ENCODE data around the gene CCDC8.
"Not testable (repeated sequence)": the region's sequence is repeated elsewhere in the genome, so short reads cannot be mapped to it uniquely, and the experiment has no call there.

The CCDC8 gene

GRCh38 chr19:46378268-46378667 lies 35.1 kb downstream of the CCDC8 start:
- DNase-seq = no peak

- no peak for DNase-seq
These were observed 36.9 kb downstream of the CCDC8 start for GRCh38 chr19:46376241-46377153.

GRCh38 chr19:46375476-46376067 lies 37.8 kb downstream of the CCDC8 start:
- not testable (repeated sequence) for DNase-seq

GRCh38 chr19:46374536-46375475 lies 38.6 kb downstream of the CCDC8 start:
- DNase-seq = no peak

GRCh38 chr19:46373491-46374359 lies 39.6 kb downstream of the CCDC8 start:
- DNase-seq = no peak

GRCh38 chr19:46372901-46373490 lies 40.4 kb downstream of the CCDC8 start:
- DNase-seq = no peak

GRCh38 chr19:46371371-46371901 lies 41.9 kb downstream of the CCDC8 start:
- DNase-seq = no peak

- DNase-seq = no peak
These were observed 43.5 kb downstream of the CCDC8 start for GRCh38 chr19:46369817-46370216.

- no peak for DNase-seq
These were observed 45.2 kb downstream of the CCDC8 start for GRCh38 chr19:46368116-46368515.

- no peak for DNase-seq
These were observed 45.9 kb downstream of the CCDC8 start for GRCh38 chr19:46367426-46367825.

GRCh38 chr19:46366620-46367292 lies 46.6 kb downstream of the CCDC8 start:
- no peak for DNase-seq

GRCh38 chr19:46365561-46365960 lies 47.8 kb downstream of the CCDC8 start:
- no peak for DNase-seq

- DNase-seq = no peak
These were observed 49.0 kb downstream of the CCDC8 start for GRCh38 chr19:46364359-46364758.

- DNase-seq = peak; percentile 50
These were observed 51.4 kb downstream of the CCDC8 start for GRCh38 chr19:46361915-46362314.

All from CD4-positive, alpha-beta T cell treated with Interleukin-21 for 1 hour (primary cell).